ENCODE data around the gene KLRK1.
A peak's percentile ranks its signal among the peaks of the same experiment; 100 is the strongest.
"Not testable (repeated sequence)": the region's sequence is repeated elsewhere in the genome, so short reads cannot be mapped to it uniquely, and the experiment has no call there.

Gene KLRK1

DNA sequence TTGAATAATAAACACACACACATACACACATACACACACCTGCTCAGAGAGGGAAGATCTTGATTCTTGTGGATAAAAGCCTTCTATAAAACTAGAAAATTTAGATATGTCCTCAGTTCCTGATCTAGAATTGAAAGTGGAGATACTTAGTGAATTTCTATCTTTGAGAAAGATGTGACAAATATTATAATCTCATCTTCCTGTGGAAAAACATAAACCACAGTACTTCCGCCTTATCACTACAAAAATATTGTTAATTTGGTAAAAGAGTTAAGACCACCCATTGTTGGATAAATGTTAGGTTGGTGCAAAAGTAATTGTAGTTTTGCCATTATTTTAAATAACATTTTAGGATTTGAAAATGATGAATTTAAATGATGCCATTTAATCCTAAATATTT, at the start of gene KLRK1:
TSS of gene KLRK1 (minus strand) at position 138 of the 400 bp plus-strand sequence. CDS start 1,231 bp downstream, outside the sequence.
- DNase-seq: no peak

DNA sequence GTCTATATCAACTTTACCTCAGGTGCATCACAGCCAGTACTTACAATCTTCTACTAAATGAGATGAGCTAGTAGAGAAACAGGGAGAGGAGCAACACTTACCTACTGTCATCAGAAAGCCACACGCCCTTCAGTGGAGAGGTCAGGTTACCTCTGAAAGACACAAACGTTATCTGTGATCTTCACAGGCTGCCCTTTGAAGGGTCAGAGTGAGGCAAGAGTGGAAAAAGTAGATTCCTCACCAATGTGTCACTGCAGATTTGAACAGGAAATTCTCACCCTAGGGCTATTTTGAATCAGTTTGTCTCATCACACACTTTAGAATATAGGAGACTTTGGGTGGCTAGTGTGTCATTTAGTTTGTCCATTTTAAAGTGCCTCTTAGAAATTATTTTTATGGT, 47.8 kb upstream of the KLRK1 start:
- not testable (repeated sequence) for DNase-seq

GRCh38 chr12:10435816-10436215, 46.0 kb upstream of the KLRK1 start, which contains the start of gene KLRC2:
Gene KLRC2, minus strand, starts transcription at chr12:10436010. Its CDS starts 24 bp downstream, at chr12:10435986.
- DNase-seq: peak in 1 of 14 donors; percentile 0

DNA sequence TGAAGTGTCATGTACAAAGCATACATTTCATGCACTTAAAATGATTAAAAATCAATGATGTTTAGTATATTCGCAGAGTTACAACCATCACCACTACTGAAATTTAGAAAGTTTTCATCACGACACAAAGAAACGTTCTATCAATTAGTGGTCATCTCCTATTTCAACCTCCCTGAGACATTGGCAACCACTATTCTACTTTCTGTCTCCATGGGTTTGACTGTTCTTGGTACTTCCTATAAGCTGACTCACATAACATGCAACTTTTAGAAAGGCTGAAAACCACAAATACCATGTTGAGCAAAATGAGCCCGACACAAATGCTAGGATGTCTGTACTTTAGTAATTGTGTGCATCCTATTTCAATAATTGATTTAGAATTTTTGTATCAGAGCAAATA, 40.8 kb upstream of the KLRK1 start:
- DNase-seq: not testable (repeated sequence)

DNA sequence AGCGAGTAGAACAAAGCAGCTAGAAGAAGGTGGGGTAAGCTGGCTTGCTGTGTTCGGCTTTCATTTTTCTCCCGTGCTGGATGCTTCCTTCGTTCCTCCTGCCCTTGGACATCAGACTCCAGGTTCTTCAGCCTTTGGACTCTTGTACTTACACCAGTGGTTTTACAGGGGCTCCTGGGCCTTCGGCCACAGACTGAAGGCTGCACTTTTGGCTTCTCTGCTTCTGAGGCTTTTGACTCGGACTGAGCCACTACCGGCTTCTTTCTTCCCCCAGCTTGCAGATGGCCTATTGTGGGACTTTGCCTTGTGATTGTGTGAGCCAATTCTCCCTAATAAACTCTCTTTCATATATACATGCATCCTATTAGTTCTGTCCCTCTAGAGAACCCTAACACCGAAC, 36.1 kb upstream of the KLRK1 start:
- DNase-seq: peak in 1 of 14 donors; percentile 4

DNA sequence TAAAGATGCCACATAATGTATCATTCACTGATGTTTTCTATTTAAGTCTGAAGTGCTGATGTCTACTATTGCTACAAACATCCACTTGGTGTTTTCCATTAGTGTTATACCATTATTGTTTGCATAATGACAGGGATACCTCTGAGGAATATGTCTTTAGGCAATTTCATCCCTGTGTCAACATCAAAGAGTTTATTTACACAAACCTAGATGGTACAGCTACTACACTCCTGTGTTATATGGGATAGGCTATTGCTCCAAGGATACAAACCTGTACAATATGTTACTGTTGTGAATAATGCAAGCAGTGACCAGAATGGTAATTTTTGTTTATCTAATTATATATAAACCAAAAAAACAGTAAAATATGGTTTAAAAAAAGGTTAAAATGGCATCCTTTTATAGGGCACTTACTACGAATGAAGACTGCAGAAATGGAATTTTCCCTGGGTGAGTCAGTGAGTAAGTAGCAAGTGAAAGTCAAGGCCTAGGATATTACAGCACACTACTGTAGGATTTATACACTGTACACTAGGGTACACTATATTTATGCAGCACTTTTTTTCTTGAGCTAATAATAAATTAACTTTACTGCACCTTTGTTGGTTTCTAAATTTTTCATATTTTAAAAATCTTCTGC, 34.5 kb upstream of the KLRK1 start:
- not testable (repeated sequence) for DNase-seq

DNA sequence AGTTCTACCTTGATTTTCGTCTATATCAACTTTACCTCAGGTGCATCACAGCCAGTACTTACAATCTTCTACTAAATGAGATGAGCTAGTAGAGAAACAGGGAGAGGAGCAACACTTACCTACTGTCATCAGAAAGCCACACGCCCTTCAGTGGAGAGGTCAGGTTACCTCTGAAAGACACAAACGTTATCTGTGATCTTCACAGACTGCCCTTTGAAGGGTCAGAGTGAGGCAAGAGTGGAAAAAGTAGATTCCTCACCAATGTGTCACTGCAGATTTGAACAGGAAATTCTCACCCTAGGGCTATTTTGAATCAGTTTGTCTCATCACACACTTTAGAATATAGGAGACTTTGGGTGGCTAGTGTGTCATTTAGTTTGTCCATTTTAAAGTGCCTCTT, 32.3 kb upstream of the KLRK1 start:
- not testable (repeated sequence) for DNase-seq

- not testable (repeated sequence) for DNase-seq
Observed at GRCh38 chr12:10420334-10420733, 30.5 kb upstream of the KLRK1 start, which contains the start of gene KLRC3. Gene KLRC3, minus strand, starts transcription at chr12:10420595. Its CDS starts 45 bp downstream, at chr12:10420550.

GRCh38 chr12:10409392-10409791, 19.6 kb upstream of the KLRK1 start, which contains the start of gene KLRC4:
Gene KLRC4, minus strand, starts transcription at chr12:10409757. Its CDS starts 182 bp downstream, at chr12:10409575.
- DNase-seq: no peak

DNA sequence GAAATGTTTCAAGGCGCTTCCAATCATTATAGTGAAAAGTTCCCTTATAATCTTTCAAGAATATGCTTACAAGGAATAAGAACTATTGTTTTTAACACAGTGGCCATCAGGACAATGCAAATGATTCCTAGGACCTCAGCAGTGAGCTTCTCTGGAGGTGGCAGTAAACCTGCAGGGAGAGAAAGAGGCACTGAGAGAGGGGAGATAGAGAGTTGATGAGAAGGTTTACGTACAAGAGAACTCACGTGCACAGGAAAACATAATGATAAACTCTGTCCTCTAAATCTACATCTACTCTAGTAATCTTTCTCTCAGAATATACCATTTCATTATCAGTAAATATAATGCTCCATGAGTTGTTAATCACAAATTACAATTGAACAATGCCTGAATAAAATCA, 19.0 kb upstream of the KLRK1 start:
- no peak for DNase-seq

GRCh38 chr12:10406725-10407124, 16.9 kb upstream of the KLRK1 start:
- no peak for DNase-seq

DNA sequence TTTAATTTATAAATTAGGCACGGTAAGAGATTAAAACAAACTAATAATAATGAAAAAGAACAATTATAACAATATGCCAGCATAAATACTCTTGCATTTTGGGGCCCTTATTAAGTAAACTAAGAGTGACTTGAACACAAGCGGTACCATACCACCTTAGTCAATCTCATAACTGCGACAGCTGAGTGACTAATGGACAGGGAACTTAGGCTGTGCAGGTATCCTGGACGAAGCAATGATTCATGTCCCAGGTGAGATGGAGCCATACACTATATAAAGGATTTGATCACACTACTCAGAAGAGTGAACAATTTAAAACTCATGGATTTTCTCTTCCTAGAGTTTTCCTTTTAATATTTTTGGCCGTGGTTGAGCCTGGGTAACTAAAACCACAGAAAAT, 15.5 kb upstream of the KLRK1 start:
- no peak for DNase-seq

DNA sequence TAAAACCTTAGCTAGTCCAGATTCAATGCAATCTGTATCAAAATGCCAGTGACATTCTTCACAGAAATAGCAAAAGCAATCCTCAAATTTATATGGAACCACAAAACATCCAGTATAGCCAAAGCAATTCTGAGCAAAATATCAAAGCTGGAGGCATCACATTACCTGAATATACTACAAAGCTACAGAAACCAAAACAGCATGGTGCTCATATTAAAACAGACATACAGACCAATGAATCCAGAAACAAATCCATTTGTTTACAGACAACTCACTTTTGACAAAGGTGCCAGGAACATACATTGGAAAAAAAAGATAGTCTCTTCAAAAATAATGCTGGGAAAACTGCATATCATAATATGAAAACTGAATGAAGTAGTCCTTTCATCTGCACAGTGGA, 15.0 kb upstream of the KLRK1 start:
- no peak for DNase-seq

- DNase-seq: no peak
Observed at GRCh38 chr12:10400829-10401228, 11.0 kb upstream of the KLRK1 start.

- no peak for DNase-seq
Observed at GRCh38 chr12:10398168-10398567, 8.3 kb upstream of the KLRK1 start.

GRCh38 chr12:10397296-10397695, 7.5 kb upstream of the KLRK1 start:
- no peak for DNase-seq

- not testable (repeated sequence) for DNase-seq
Observed at GRCh38 chr12:10396176-10396575, 6.3 kb upstream of the KLRK1 start.

- no peak for DNase-seq
Observed at GRCh38 chr12:10395390-10395998, 5.7 kb upstream of the KLRK1 start.

DNA sequence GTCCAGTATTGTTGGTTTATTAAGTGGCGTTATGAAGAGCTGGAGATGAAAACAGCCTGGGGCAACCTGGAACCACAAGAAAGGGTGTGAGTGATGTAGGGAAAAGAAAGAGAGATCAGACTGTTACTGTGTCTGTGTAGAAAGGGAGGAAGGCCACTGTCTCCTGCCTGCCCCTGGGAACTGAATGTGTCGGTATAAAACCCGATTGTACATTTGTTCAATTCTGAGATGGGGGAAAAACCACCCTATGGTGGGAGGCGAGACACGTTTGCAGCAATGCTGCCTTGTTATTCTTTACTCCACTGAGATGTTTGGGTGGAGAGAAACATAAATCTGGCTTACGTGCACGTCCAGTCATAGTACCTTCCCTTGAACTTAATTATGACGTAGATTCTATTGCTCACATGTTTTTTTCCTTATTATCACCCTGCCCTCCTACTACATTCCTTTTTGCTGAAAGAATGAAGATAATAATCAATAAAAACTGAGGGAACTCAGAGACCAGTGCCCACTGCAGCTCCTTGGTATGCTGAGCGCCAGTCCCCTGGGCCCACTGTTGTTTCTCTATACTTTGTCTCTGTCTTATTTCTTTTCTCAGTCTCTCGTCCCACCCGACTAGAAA, 4.8 kb upstream of the KLRK1 start:
- DNase-seq: not testable (repeated sequence)

DNA sequence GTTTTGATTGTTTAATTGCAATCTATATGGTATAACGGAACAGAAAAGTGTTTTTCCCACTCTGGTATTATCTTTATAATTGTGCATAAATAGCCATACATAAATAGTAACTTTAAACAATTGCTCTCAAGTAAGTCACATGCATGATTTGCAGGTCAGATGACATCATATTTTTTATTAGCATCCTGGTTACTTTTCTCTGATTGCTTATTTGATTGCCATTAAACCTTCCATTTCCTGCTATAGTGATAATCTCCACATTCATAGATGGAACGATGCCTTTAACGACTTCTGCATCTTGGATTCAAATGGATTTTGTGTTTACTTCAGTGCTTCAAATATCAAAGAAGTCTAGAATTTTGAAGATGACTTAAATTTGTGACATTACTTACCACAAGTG, 3.5 kb upstream of the KLRK1 start:
- no peak for DNase-seq

GRCh38 chr12:10392394-10392930, 2.6 kb upstream of the KLRK1 start:
- peak in 1 of 14 donors; percentile 7 for DNase-seq

- DNase-seq: not testable (repeated sequence)
Observed at GRCh38 chr12:10390991-10391390, 1.1 kb upstream of the KLRK1 start.

Measured in C1 segment of cervical spinal cord (tissue), 14 donors.